Duodenal mucosa (tissue), 2 donors: Measurements from ENCODE around the gene RHOT1.

Experiments
- H3K27ac ChIP-seq: one replicate; pipeline ENCODE4 v1.7.0; 2013; ENCODE audit warnings: low read depth, low read length
- H3K27me3 ChIP-seq, 2 donors: one replicate each; pipeline ENCODE4 v1.7.0; 2013; ENCODE audit warnings: low read length in 2 of 2, control low read depth in 1 of 2; ENCODE audit not compliant: insufficient read depth in 2 of 2, control insufficient read depth in 1 of 2
- H3K36me3 ChIP-seq, 2 donors: one replicate each; pipeline ENCODE4 v1.7.0; 2013; ENCODE audit warnings: low read length in 2 of 2, control low read depth in 1 of 2; ENCODE audit not compliant: insufficient read depth in 2 of 2, control insufficient read depth in 1 of 2
- H3K4me1 ChIP-seq, 2 donors: one replicate each; pipeline ENCODE4 v1.7.0; 2013; ENCODE audit warnings: low read length in 2 of 2, control low read depth in 1 of 2; ENCODE audit not compliant: insufficient read depth in 2 of 2, control insufficient read depth in 1 of 2
- H3K4me3 ChIP-seq, 2 donors: one replicate each; pipeline ENCODE4 v1.7.0; 2013; ENCODE audit warnings: low read length in 2 of 2, low read depth in 1 of 2
- H3K9ac ChIP-seq, 2 donors: one replicate each; pipeline ENCODE4 v1.7.0; 2013; ENCODE audit warnings: low read length in 2 of 2, low read depth in 1 of 2
- H3K9me3 ChIP-seq, 2 donors: one replicate each; pipeline ENCODE4 v1.7.0; 2013; ENCODE audit warnings: low read length in 2 of 2, control low read depth in 1 of 2; ENCODE audit not compliant: control insufficient read depth in 1 of 2

The RHOT1 gene

GRCh38 chr17:32211671-32212070 lies 69.4 kb downstream of the RHOT1 start:
- no peaks in the 10 kb centered on the region for H3K9me3 ChIP-seq
- H3K27ac ChIP-seq = no peak overlapping the region
- H3K9ac ChIP-seq = no peak overlapping the region
- H3K4me1 ChIP-seq = no peaks in the 10 kb centered on the region
- H3K4me3 ChIP-seq = no peak overlapping the region
- H3K36me3 ChIP-seq = peaks cover 11 to 38% of the 10 kb centered on the region in 2 donors
- no peaks in the 10 kb centered on the region for H3K27me3 ChIP-seq

- no peak overlapping the region for H3K9ac ChIP-seq
- no peaks in the 10 kb centered on the region for H3K27me3 ChIP-seq
- H3K4me1 ChIP-seq = no peaks in the 10 kb centered on the region
- no peak overlapping the region for H3K27ac ChIP-seq
- H3K4me3 ChIP-seq = no peak overlapping the region
- H3K36me3 ChIP-seq = peaks cover 5 to 16% of the 10 kb centered on the region in 2 donors
- no peaks in the 10 kb centered on the region for H3K9me3 ChIP-seq
These were observed 73.4 kb downstream of the RHOT1 start for GRCh38 chr17:32215696-32216095.

- Histone ChIP-seq H3K4me1 (no peaks in the 10 kb centered on the region), H3K9me3 (no peaks in the 10 kb centered on the region), H3K9ac (no peak overlapping the region), H3K4me3 (no peak overlapping the region), H3K36me3 (peaks cover 0 to 17% of the 10 kb centered on the region in 2 donors), H3K27me3 (no peaks in the 10 kb centered on the region), H3K27ac (no peak overlapping the region)
These were observed 80.3 kb downstream of the RHOT1 start for GRCh38 chr17:32222621-32223020.

- H3K4me3 ChIP-seq = no peak overlapping the region
- no peaks in the 10 kb centered on the region for H3K4me1 ChIP-seq
- no peaks in the 10 kb centered on the region for H3K9me3 ChIP-seq
- H3K27ac ChIP-seq = no peak overlapping the region
- no peaks in the 10 kb centered on the region for H3K27me3 ChIP-seq
- H3K9ac ChIP-seq = no peak overlapping the region
- H3K36me3 ChIP-seq = peaks cover 0 to 17% of the 10 kb centered on the region in 2 donors
These were observed 81.4 kb downstream of the RHOT1 start for GRCh38 chr17:32223703-32224102.

- H3K27me3 ChIP-seq = no peaks in the 10 kb centered on the region
- peaks cover 0 to 10% of the 10 kb centered on the region in 2 donors for H3K36me3 ChIP-seq
- H3K9ac ChIP-seq = no peak overlapping the region
- no peaks in the 10 kb centered on the region for H3K4me1 ChIP-seq
- no peak overlapping the region for H3K4me3 ChIP-seq
- H3K27ac ChIP-seq = no peak overlapping the region
- H3K9me3 ChIP-seq = no peaks in the 10 kb centered on the region
These were observed 84.6 kb downstream of the RHOT1 start for GRCh38 chr17:32226886-32227285.

- no peak overlapping the region for H3K4me3 ChIP-seq
- no peaks in the 10 kb centered on the region for H3K4me1 ChIP-seq
- H3K27ac ChIP-seq = no peak overlapping the region
- no peaks in the 10 kb centered on the region for H3K27me3 ChIP-seq
- H3K9ac ChIP-seq = no peak overlapping the region
- no peaks in the 10 kb centered on the region for H3K9me3 ChIP-seq
- peaks cover 0 to 10% of the 10 kb centered on the region in 2 donors for H3K36me3 ChIP-seq
These were observed 85.6 kb downstream of the RHOT1 start for GRCh38 chr17:32227910-32228309.

GRCh38 chr17:32235588-32235987 lies 93.3 kb downstream of the RHOT1 start:
- Histone ChIP-seq H3K4me1 (no peaks in the 10 kb centered on the region), H3K27ac (no peak overlapping the region), H3K9ac (no peak overlapping the region), H3K4me3 (no peak overlapping the region), H3K36me3 (no peaks in the 10 kb centered on the region), H3K27me3 (no peaks in the 10 kb centered on the region), H3K9me3 (no peaks in the 10 kb centered on the region)

- no peak overlapping the region for H3K27ac ChIP-seq
These were observed 97.2 kb downstream of the RHOT1 start for GRCh38 chr17:32239456-32239855.

GRCh38 chr17:32240750-32241149 lies 98.4 kb downstream of the RHOT1 start:
- Histone ChIP-seq H3K9ac (no peak overlapping the region), H3K4me1 (no peaks in the 10 kb centered on the region), H3K27me3 (no peaks in the 10 kb centered on the region), H3K4me3 (no peak overlapping the region), H3K9me3 (no peaks in the 10 kb centered on the region), H3K27ac (no peak overlapping the region), H3K36me3 (no peaks in the 10 kb centered on the region)

More at GRCh38 chr17:32239456-32239855, 97.2 kb downstream of the RHOT1 start:
- Histone ChIP-seq H3K36me3 (no peaks in the 10 kb centered on the region), H3K9me3 (no peaks in the 10 kb centered on the region), H3K27me3 (no peaks in the 10 kb centered on the region), H3K4me1 (no peaks in the 10 kb centered on the region), H3K4me3 (no peak overlapping the region), H3K9ac (no peak overlapping the region)

- Histone ChIP-seq H3K9me3 (no peaks in the 10 kb centered on the region), H3K4me1 (no peaks in the 10 kb centered on the region), H3K27ac (no peak overlapping the region), H3K9ac (no peak overlapping the region), H3K27me3 (no peaks in the 10 kb centered on the region), H3K36me3 (no peaks in the 10 kb centered on the region), H3K4me3 (no peak overlapping the region)
These were observed 99.3 kb downstream of the RHOT1 start for GRCh38 chr17:32241640-32242039.

GRCh38 chr17:32249475-32249874 lies 107.2 kb downstream of the RHOT1 start:
- Histone ChIP-seq H3K4me3 (no peak overlapping the region), H3K27me3 (no peaks in the 10 kb centered on the region), H3K27ac (no peak overlapping the region), H3K9ac (no peak overlapping the region), H3K9me3 (no peaks in the 10 kb centered on the region), H3K4me1 (no peaks in the 10 kb centered on the region), H3K36me3 (no peaks in the 10 kb centered on the region)
